Anterior cingulate cortex (tissue), 58 donors: ENCODE results near the gene DAP.

ENCODE experiments used
- DNase-seq, 58 donors: peaks; one replicate each; lab custom pipeline; 2025; lab: John Stamatoyannopoulos, UW

The DAP gene

GRCh38 chr5:10661401-10661800 is 99.6 kb downstream of the DAP start:
- DNase-seq: no peak

DNA sequence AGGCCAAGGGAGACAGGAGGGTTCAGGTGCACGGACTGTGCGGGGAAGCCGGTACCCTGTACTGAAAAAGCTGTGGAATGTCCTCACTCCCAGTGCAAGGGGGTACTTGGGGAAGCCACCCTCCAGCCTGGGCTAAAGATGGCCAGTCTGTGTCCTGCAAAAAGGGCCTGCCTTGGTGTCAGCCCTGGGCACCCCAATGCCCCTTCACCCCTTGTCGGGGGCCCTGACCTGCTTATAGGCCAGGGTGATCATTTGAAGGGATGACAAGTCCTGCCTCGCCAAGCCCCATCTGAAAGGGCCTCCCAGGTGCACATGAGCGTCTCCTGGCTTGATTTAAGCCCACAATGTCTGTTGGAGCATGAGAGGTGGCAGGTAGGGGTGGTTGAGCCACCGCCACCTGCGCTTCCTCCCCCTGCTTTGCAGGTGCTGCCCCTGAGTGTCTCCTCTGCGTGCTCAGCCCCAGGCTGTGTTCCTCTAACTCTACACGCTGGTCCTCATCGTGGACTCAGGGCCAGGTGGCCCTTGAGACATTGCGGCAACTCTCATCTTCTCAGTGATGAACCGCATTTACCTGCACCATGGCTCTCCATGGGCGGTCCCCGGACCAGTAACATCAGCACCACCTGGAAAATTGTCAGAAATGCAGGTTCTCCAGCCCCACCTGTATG is 100.2 kb downstream of the DAP start:
- DNase-seq: no peak

DNA sequence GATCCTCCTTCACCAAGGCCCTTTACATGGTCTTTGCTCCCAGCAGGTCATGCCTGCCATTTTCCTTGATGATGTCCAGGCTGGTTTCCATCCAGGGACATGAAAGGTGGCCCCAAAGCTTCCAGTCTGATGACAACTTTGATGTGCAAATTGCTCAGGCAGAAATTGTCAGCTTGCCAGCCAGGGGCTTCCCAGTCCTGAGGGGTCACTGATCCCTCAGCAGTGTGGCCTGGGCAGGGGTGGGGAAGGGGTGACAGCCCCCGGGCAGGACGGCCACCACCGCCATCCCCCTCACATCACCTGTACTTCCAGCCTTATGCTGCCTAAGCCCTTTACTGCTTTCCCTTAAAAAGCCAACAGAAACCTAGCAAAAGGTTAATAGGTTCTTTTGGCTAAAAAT is 100.9 kb downstream of the DAP start:
- DNase-seq: no peak

- DNase-seq: no peak
Observed at GRCh38 chr5:10658265-10658664, 102.8 kb downstream of the DAP start.

DNA sequence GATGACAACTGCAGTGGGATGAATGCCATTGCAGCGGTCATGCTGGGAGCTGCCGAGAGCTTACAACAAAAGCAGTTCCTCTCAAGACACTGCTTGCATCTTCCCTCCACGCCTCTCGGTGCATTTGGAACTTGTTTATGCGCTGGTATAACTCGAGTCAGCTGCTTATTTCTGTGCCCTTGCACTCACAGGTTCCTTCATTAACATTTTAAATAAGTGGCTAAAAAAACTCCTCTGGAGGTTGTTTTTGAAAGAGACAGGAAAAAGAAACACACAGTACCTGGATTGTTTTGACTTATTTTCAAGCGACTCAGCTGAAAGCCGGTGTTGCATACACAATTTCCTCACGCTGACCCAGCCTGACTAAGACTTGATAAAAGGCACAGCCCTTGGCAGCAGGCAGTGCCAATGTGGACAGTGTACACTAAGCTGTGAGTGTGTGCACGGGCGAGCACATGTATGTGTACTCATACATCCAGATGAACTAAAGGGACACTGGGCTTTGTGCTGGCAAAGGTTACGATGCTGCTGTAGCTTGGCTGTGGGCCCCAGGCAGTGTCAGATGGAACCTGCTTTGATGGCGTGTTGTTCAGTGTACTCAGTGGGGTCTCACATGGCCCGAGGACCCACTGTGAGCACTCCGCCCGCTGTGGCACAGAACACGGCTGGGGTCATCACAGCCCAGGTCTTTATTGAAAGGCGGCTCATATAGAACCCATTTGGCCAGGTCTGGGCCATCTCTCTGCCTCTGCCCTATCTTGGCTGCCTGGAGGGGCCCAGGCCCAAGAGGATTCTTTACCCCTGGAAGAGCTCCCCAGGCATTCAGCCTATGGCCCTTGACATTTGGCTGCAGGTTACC is 104.8 kb downstream of the DAP start:
- DNase-seq: no peak

DNA sequence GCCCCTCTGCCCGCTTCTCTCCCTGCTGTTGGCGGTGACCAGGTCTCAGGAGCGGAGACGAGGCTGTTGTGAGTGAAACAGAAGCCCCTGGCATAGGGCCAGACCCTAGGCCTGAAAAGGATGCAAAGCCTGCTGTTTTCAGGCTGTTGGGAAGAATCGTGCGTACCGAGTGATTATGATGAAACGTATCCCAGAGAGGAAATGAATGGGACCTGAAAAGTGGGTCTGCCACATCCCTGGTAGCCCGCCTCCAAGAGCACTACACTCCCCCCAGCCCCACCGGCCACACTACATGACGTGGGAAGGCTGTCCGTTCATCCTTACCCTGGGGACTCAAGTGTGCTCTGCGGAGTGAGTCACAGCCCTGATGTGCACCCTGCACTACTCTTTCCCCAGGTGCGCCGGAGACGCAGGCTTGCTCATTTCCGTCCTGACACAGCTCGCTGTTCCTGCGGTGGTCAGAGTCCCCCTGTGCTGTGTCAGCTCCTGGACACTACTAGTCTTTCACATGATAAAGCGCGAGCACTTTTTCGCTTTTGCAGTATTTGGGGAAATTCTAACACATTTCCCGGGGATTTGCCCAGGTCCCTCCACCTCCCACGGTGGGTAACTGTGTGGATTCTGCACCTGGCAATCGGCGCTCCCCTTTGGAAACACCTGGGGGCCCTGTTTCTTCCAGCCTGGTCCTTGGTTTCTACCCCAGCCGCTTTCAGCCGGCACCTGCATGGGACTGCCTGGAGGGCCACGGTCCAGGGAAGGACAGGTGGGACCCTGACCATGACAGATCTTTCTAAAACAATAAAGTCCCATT is 105.7 kb downstream of the DAP start:
- peak in 1 of 58 donors; percentile 18 for DNase-seq

DNA sequence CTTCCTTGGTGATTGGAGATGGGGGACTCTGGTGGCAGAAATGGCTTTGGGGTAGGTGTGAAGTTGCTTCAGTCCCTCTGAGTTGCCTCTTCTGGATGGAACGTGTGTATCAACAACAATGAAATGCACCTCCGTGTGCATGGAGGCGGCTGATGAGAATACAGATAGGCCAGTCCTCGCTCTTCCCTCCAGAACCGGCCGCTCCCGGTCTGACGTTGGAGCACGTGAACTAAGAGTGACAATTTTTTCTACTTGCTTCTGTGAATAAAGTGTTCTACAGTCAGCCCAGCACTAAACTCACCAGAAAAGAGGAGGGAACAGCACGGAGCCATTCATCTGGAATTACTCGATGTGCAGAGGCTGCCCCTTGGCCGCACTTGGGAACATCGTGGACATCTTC is 106.5 kb downstream of the DAP start:
- DNase-seq: no peak

DNA sequence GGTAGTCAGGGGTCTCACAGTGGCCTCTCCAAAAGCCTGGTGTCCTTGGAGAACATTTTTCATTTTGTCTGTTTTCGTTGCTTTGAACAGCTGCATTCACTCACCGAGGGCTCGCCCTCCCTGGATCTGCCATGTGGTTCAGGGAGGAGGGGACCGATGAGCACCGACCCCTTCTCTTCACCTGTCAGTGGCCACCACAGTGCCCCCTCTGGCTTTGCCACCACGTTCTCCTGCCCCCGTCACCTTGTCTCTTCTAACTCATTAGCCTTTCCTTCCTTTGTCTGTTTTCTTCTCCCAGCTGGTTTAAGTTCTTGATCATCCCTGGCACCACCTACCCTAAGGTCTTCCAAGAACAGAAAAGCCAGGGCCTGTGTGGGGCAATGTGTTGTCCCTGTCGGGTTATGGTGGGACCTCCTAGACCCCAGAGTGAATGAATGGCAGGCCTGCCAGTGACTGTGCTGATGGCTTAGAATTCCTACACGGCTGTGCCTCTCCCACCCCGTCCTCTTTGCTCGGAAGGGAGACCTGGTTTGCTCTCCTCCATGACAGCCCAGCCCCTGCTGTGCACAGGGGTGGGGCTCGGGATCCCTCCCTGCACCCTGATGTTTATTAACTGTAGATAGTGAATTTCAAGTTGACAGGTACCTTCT is 107.2 kb downstream of the DAP start:
- no peak for DNase-seq

DNA sequence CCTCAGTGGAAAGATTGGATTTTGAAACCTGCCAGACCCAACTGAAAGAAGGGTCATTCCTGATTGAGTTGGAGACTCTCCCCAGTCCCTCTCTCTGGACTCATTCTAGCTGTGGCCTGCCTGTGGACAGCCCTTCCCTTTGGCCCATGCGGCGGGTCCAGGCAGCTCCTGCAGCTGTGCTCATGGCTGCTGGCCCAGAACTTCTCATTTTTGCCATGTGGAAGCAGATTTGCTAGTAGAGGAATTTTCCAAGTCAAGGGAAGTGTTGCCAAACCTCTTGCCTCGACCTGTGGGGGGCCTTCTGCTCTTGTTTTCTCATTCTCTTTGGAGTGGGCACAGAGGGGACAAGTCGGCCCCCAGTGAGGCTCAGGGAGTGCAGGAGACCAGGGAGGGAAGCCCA is 108.0 kb downstream of the DAP start:
- DNase-seq: peak in 1 of 58 donors; percentile 34

DNA sequence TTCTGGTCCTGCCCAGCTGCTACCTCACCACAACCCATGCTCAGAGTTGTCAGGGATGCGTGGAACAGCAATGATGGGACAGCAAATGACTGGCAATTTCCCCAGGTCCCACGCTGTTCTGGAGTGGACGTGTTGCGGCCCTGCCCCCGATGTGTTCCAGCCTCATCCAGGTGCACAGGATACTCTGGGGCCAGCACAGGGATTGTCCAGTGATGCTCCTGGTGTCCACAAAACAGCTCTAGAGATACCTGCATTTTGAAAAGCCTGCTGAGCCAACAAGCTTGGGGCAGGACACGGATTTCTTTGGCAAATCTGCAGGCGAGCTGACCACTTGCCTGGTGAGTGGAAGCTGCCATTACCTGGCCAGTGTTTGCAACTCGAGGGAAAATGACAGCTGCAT is 108.4 kb downstream of the DAP start:
- no peak for DNase-seq

- no peak for DNase-seq
Observed at GRCh38 chr5:10652151-10652550, 108.9 kb downstream of the DAP start.

GRCh38 chr5:10649666-10650380 is 111.2 kb downstream of the DAP start:
- DNase-seq: no peak

GRCh38 chr5:10648806-10649665 is 112.0 kb downstream of the DAP start:
- DNase-seq: no peak

GRCh38 chr5:10647640-10648039 is 113.4 kb downstream of the DAP start:
- no peak for DNase-seq

DNA sequence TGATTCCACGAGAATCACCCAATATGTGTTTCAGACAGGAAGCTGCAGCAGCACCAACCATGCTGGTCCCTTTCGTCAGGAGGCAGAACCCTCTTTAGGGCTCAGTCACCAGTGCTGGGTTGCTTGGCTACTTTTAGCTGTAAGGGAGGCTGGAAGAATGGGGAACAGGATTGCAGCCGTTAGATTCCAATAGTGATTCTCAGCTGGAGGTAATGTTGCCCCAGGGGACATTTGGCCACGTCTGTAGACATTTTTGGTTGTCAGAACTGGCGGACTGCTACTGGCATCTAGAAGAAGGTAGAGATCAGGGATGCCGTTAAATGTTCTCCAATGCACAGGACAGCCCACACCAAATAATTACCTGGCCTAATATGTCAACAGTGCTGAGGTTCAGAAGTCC is 115.4 kb downstream of the DAP start:
- DNase-seq: no peak

- no peak for DNase-seq
Observed at GRCh38 chr5:10645146-10645545, 115.9 kb downstream of the DAP start.

DNA sequence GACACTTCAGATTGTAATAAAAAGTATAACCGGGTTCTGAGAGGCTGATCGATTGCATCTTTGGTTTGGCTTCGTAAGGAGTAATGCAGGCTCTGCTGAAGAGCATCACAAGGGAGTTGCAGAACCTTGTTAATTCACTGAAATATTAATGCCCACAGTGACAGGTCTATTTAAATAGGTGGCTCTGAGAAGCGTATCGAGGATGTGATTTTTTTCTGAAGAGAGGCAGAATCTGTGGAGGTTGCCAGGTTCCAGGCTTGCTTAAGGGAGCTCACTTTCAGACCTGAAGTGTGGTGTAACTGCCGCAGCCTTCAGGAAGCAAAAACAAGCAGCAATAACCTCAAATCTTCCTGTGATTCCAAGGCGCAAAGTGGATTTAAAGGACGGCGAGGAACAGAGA is 116.8 kb downstream of the DAP start:
- no peak for DNase-seq

GRCh38 chr5:10642367-10642766 is 118.7 kb downstream of the DAP start:
- no peak for DNase-seq

DNA sequence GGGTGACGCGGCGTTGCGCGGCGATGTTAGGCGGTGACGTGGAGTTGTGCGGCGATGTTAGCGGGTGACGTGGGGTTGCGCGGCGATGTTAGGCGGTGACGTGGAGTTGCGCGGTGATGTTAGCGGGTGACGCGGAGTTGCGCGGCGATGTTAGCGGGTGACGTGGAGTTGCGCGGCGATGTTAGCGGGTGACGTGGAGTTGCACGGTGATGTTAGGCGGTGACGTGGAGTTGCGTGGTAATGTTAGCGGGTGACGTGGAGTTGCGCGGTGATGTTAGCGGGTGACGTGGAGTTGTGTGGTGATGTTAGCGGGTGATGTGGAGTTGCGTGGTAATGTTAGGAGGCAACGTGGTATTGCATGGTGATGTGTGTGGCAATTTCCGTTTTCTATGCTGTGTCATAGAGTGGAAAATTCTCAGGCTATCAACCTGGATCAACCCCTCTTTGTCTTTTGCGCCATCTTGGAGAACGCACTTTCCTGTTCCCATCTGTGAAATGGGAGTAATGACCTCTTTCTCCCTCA is 121.1 kb downstream of the DAP start:
- DNase-seq: no peak
